GM19025 (cell line): Measurements from ENCODE around the gene PSG1.
"Not testable (repeated sequence)": the region's sequence is repeated elsewhere in the genome, so short reads cannot be mapped to it uniquely, and the experiment has no call there.

Source experiments
- ATAC-seq: cut with Tn5 transposase; IDR thresholded peaks from one replicate; pipeline ENCODE4 v1.9.1; 2021; ENCODE audit warnings: mild to moderate bottlenecking, low read depth, moderate library complexity; ENCODE audit not compliant: unreplicated experiment

Gene PSG1

DNA sequence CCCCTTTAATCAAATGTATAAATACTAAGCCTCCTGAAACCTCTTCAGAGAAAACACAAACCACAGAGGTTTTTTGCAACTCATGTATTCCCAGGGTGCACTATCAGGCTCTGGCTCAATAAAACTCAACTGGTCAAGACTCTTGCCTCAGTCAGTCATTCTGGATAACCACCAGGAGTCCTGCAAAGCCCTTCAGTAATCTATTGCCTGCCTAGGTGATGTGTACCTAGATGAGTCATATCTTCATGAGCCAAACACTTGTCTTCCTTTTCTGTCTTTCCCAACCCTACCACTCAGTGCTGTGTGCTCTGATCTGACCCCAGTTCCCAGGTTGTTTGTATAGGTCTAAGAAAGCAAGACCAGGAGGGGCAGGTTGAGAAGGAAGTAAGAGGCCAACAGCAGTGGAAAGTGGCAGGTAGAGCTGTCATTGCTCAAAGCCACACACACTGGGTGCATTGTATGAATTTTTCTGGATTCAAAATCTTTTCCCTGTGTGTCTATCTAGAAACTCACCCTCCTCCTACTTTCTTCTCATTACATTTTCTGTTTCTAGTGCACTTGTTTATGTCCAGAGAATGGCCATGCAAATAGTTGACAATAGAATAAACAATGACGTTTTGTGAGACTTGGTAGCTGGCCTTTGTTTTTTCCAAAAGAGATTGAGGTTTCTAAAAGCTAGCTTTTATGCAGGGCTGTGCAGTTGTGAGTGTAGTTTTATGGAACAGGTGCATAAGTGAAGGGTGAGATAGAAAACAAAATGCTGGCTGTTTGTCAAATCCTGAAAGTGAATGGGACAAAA, 48.1 kb downstream of the PSG1 start:
- no peak for ATAC-seq

DNA sequence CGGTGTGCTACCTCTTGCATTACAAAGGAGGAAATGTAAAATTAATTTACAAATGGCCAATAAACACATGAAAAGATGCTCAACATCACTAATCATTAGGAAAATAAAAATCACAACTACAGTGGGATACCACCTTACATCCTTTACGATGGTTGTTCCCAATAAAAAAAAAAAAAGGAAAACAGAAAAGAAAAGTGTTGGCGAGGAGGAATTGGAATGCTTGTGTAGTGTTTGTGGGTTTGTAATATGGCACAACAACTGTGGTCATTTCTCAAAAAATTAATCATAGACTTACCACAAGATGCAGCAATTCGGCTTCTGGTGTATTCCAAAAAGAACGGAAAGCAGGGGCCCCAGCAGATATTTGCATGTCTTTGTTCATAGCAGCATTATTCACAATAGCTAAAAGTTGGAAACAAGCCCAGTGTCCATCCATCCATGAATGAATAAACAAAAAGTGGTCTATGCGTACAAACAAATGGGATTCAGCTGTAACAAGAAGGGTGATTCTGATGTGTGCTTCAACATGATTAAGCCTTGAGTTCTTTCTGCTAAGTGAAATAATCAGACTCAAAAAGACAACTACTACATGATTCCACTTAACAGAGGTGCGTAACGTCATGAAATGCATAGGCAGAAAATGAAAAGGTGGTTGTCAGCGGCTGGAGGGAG, 58.1 kb downstream of the PSG1 start:
- not testable (repeated sequence) for ATAC-seq

DNA sequence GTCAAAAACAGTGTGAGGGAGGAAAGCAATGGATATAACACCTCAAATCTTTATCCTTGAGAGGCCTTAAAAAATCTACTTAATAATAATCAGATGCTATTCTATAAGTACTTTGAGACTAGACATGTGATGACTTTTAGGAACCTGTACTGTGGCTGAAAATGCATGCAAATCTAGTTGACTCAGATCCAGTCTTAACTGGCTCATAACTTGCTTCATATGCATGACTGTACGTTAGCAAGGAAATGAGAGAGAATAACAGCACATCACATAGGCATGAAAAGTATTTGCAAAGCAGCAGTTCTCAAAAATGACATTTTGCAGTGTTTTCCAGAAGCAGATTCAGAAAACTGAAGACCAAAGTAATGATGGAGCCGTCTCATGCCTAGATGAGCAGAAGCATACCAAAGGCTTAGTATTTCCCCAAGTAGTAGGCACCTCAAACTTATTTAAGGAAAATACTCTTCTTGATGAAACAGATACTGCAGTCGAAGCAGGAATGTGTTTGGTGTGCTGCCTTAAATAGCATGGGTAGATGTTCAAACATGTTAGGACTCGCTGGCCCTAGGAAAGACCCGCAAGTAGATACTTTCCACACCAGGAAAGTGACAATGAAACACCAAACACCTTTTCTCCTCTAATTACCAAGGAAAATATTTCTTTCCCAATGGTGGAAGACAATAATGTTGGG, 59.4 kb downstream of the PSG1 start:
- ATAC-seq: not testable (repeated sequence)

DNA sequence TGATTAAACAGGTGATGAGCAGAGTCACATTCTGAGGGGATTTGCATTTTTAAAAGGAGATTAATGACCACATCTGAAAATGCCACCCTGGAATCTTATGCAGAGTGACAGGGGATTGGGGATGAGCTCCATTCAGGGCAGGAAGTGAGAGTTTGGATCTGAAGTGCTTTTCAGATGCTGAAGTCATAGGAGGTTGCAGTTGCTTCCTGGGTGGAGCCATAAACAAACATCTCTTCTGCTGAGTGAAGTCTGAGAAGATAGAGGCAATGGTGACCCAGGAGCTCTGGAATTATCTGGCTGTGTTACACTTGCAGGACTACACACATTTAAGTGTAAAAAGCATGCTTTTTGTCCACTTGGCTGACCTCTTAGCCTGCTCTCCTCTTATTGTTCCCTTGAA, 62.6 kb downstream of the PSG1 start:
- ATAC-seq: no peak
